Right renal pelvis (tissue), 4 donors: ENCODE results near the gene GRM2. TPM values are rescaled to one million over a fixed set of nuclear protein-coding genes. Genes with fewer than 3 reads are reported as not detected.
A peak's percentile ranks its signal among the peaks of the same experiment; 100 is the strongest.

Source experiments
- DNase-seq, 4 donors: peaks; one replicate each; pipeline ENCODE4 v3.0.0-alpha.2; 2013; ENCODE audit warnings: low read depth in 4 of 4, low spot score in 3 of 4, missing footprints in 1 of 4
- polyA plus RNA-seq, 4 donors: library from polyadenylated mRNA; unstranded; fragments of 120-200 nt; gene quantifications; one replicate each; pipeline ENCODE4 v1.2.1, GENCODE V29; 2013; ENCODE audit not compliant: insufficient read length in 4 of 4

GRM2 gene
- polyA plus RNA-seq, 4 donors: 0.46 to 0.69 (median 0.62) TPM

- no peak for DNase-seq
Measured at GRCh38 chr3:51679777-51680176, 27.1 kb upstream of the GRM2 start.

GRCh38 chr3:51680196-51680595 lies 26.7 kb upstream of the GRM2 start:
- DNase-seq: no peak

DNA sequence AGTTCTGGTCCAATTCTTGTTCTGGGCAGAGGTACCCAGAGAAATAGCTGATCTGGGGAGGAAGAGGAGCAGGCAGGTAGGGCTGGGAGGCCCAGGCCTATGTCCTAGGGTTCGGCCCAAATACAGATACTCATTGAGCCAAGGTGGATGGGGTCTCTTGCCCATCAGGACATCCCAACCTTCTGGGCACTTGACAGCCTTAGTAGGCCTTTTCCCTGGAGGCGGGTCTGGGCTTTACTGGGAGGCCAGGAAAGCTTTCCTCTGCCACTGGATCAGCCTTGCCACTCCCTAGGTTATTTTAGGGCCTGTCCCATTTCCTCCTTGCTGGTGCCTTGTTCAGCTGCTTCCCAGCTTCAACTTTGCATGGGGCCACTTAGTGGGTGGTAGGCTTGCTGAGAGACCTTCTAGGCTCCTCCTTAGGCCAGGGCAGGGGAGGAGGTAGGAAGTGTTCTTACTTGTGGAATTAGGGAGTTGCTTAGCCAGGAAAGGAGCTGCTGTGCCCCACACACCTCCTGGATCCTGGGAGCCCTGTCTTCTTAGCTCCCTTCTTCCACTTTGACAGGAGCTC lies 26.1 kb upstream of the GRM2 start:
- DNase-seq: no peak

DNA sequence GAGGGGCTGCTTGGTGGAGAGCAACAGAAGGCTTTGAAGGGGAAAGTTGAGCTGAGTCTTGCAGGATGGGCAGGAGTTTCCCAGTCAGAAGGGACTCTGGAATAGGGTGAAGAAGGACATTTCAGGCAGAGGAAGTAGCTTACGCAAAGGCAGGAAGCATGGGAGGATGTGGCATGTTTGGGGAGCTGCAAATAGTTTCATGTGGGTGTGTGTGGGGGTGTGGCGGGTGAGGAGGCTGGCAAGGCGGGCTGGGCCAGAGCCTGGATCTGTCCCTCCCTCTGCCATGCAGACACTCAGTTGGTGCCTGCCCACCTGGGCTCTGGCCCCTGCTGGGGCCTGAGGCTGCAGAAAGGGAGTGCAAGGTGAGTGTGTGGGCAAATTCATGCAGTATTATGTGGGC lies 25.4 kb upstream of the GRM2 start:
- no peak for DNase-seq

DNA sequence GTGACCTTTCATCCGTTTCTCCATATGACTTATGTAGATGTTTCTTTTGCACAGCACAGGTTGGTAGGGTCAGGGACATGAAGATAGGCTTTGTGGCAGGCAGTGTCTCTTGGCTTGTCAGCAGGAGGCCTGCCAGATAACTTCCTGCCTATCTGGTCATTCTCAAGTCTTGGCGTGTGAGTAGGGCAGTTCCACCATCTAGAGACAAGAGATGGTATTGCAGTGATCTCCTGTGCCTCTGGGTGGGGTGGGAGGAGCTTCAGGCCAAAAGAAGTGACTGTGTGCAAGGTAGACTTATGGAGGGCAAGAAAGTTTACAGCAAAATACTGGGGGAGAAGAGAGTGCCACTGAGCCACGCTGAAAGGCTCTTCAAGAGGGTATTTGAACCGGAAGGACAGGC lies 24.8 kb upstream of the GRM2 start:
- DNase-seq: peak in 3 of 4 donors; percentile 45 to 57 (median 57)

DNA sequence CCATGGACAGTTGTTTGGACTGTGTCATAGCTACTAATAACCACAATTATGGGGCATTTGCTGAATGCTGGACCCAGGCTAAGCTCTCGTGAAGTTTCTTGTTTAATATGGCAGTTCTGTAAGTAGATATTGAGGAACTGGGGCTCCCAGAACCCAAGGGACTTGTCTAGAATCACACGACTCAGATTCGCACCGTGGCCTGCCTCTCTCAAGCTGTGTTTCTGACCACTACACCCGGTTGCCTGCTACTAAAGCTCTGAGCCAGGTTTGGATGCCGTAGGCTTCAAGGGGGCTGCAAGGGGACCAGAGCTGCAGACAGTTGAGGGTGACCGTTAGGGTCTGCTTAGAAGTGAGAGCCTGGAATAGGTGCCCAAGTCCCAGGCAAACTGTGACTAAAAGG lies 24.3 kb upstream of the GRM2 start:
- no peak for DNase-seq

DNA sequence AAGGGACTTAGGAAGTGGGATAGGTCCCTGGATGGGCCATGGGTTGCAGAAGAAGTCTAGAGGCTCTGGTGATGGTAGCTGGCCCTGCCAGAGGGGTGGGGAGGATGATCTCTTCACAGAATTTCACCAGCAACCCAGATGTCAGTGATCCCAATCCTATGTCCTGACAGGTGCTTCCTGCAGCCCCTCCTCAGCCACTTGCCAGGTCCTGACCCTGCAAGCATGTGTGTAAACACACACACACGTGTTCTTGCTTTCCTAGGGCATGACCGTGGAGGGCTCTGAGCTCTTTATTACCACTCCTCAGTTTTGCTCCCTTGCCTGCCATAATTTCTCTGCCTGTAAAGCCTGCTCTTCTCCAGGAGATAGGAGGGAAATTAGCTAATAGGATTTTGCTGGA lies 23.3 kb upstream of the GRM2 start:
- no peak for DNase-seq

- DNase-seq: no peak
Measured at GRCh38 chr3:51684971-51685751, 21.7 kb upstream of the GRM2 start.

DNA sequence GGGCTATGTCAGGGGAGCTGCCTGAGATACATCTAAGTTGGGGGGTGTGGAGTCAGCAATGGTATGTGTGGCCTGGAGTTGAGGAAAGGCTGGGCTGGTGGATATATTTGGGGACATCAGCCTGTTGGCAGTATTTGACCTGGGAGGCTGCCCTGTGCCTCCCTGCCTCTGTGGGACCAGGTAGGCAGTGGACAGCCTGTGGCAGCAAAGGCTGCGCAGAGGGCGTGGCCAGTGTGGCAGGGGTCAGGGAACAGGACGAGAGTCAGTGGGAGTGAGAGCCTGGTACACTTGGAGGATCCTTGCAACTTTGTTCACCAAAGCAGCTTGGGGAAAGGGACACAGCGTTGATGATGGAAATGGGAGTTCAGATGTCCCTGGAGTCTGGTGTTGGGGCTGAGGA lies 20.8 kb upstream of the GRM2 start:
- no peak for DNase-seq

DNA sequence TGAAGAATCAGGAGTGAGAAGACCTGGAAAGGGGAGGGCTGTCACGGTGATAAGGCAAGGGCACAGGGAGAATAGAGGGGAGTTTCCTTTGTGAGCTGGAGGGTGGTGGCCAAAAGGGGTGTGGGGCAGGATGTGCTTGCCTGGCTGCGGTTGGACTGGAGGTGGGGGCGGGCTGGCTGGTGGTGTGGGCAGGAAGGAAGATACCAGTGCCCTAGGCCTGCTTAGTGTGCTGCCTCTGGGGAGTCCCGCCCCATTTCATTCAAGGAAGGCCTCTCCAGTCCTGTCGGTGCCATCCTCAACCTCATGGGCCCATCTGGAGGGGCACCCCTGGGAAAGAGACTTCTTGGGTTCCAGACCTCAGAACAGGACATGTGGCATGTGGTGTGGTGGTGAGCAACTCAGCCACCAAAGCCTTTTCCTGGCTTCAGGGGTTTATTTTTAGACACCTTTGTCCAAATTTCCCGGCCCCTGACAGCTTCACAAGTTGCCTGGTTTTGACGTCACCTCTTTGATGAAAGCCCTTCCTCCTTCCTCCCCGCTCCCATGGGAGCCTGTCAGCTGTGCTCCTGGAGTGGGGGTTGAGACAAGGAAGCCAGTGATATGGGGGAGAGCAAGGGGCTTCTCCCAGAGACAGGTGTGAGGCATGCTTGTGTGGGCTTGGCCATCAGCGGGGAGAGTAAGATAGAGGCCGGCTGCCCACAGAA lies 20.2 kb upstream of the GRM2 start:
- DNase-seq: no peak

DNA sequence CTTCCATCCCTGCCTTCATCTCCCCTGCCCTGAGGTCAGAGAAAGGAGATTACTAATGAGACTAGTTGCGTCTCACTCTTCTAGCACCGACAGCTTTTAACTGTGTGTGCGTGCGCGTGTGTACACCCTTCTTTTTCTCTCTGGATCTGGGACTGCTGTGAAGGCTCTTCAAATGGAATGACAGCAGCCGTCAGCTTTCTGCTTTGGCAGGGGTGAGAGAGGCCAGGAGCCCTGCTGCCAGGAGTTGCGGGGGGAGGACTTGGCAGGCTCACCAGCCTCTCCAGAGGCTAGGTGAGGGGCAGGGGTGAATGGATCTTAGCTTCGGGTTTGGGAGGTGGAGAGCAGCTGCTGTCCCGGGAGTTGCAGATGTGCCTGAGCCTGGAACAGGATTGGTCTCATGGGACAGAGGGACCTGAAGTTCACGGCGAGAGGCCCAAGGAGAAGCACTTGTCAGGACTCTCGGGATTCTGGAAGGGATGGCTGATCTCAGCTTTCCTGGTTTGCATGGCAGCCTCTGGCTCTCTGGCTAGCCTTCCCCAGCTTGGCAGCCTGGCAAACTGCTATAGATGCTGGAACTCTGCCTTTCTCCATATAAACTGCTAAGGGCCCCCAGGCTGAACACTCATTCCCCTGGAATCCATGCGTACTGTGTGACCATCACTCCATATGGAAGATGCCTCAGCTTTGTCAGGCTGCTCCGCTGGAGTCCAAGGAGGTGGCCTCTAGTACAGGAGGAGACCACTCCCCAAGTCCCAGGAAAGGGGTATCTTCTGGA lies 19.2 kb upstream of the GRM2 start:
- DNase-seq: no peak

GRCh38 chr3:51688206-51688600 lies 18.7 kb upstream of the GRM2 start:
- DNase-seq: no peak

- DNase-seq: no peak
Measured at GRCh38 chr3:51691021-51691420, 15.8 kb upstream of the GRM2 start.

DNA sequence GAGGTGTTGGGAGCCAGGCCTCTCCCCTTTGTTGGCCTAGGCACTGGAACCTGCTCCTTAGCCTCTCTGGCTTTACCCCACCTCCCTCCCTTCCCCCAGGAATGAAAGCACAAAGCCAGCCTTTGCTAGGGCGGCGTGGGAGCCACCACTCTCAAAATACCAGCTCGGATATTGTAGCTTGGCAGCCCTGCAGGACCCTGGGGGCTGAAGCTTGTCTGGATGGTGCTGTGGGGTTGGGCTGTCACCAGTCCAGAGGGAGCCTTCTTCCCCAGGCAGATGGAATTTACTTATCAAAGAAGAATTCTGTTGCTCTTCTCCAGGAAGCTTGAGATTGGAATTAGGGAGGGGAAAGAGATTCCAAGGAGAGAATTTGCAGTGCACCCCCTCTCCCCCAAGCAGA lies 14.9 kb upstream of the GRM2 start:
- no peak for DNase-seq

DNA sequence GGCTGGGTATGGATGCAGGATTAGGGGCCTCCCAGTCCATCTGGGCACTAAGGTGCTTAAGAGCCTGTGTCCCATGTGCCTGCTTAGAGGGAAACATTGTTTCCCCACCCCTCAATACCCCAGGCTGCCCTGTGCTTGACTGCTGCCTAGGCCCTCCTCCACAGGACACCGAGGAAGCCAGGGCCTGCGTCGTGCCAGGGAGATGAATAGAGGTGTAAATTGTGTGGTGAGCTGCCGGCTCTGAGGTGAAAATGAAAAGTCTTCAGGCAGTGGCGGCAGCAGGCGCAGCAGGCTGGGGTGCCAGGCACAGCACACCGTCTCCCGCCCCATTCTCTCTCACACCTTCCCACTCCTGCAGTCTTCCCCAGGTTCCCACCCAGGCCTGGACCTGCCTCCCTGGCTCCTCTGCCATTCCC lies 13.9 kb upstream of the GRM2 start:
- DNase-seq: no peak

- DNase-seq: no peak
Measured at GRCh38 chr3:51696954-51697353, 9.9 kb upstream of the GRM2 start.

GRCh38 chr3:51698209-51698608 lies 8.7 kb upstream of the GRM2 start:
- DNase-seq: no peak

DNA sequence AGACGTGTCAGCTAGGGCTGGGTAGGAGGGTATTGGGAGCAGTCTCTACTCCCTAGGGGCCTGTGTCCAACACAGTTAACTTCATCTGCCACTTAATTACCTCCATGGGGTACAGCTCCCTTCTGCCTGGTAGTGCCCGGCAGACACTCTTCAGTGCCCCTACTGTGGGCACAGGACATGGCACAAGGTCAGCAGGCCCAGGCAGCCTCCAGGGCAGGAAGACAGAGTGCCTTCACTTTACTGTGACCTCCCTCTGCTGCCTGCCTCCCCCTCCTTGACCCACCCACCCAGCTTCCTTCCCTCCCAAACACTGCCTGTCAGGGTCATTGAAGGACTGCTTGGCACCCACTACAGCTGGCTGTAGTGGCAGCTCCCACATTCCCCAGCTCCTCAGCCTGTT lies 6.5 kb upstream of the GRM2 start:
- no peak for DNase-seq

GRCh38 chr3:51702156-51702555 lies 4.7 kb upstream of the GRM2 start:
- DNase-seq: no peak

- DNase-seq: no peak
Measured at GRCh38 chr3:51703068-51703760, 3.7 kb upstream of the GRM2 start.
